Muscle of leg (tissue), 16 donors: Measurements from ENCODE around the gene B3GLCT. TPM values are rescaled to one million over a fixed set of nuclear protein-coding genes. Genes with fewer than 3 reads are reported as not detected.

Source experiments
- DNase-seq: peaks from one replicate; pipeline ENCODE4 v3.0.0; 2013
- H3K27ac ChIP-seq: one replicate; pipeline ENCODE4 v1.5.1; 2013; ENCODE audit warnings: mild to moderate bottlenecking, low read length, control low read depth
- H3K27me3 ChIP-seq: one replicate; pipeline ENCODE4 v1.6.1; 2013; ENCODE audit warnings: low read length; ENCODE audit not compliant: control insufficient read depth, insufficient read depth
- H3K36me3 ChIP-seq: one replicate; pipeline ENCODE4 v1.6.1; 2013; ENCODE audit warnings: low read length; ENCODE audit not compliant: control insufficient read depth, insufficient read depth
- H3K4me1 ChIP-seq: one replicate; pipeline ENCODE4 v1.6.1; 2013; ENCODE audit warnings: low read length; ENCODE audit not compliant: control insufficient read depth, insufficient read depth
- H3K4me3 ChIP-seq: one replicate; pipeline ENCODE4 v1.5.1; 2013; ENCODE audit warnings: low read length, control low read depth
- H3K9me3 ChIP-seq: replicated peaks from 2 replicates; pipeline ENCODE4 v1.6.1; 2013; ENCODE audit warnings: low read depth, low read length; ENCODE audit not compliant: control insufficient read depth
- WGBS: methylation state at CpG from one replicate; pipeline ENCODE4 v1.1.5; 2013; ENCODE audit warnings: missing lambda C conversion rate; ENCODE audit not compliant: insufficient coverage; 5-methylcytosine and 5-hydroxymethylcytosine counted together
- long read RNA-seq, 11 donors: transcript quantifications; one replicate each; lab custom pipeline, GENCODE V29; 2026
- polyA plus RNA-seq, 8 donors: library from polyadenylated mRNA; unstranded; fragments of 120-200 nt; gene quantifications; one replicate each; pipeline versions ENCODE4 v1.2.1 to v1.2.3, GENCODE V29; 2013; ENCODE audit warnings: inconsistent platforms in 1 of 8, low replicate concordance in 1 of 8; ENCODE audit not compliant: insufficient read length in 8 of 8, insufficient read depth in 1 of 8
- total RNA-seq: library from RNA; stranded (reverse); fragments of 120-200 nt; gene quantifications from one replicate; pipeline ENCODE4 v1.2.4, GENCODE V29; 2013

B3GLCT gene
- total RNA-seq (27.0 TPM), polyA plus RNA-seq (10 to 100 TPM; 18.3 to 40.2 (median 21.7) TPM)
- long read RNA-seq, donor 1, full-length matches to known transcripts: 2 of 2 reads
- long read RNA-seq, donor 1, partial matches to known transcripts: 0 of 2 reads
- long read RNA-seq, donor 1, other reads (novel, unspliced or antisense): 0 of 2 reads
- long read RNA-seq, donor 2: 0 reads
- long read RNA-seq, donor 3, full-length matches to known transcripts: 7 of 7 reads
- long read RNA-seq, donor 3, partial matches to known transcripts: 0 of 7 reads
- long read RNA-seq, donor 3, other reads (novel, unspliced or antisense): 0 of 7 reads
- long read RNA-seq, donor 4, full-length matches to known transcripts: 4 of 4 reads
- long read RNA-seq, donor 4, partial matches to known transcripts: 0 of 4 reads
- long read RNA-seq, donor 4, other reads (novel, unspliced or antisense): 0 of 4 reads
- long read RNA-seq, donor 5, full-length matches to known transcripts: 17 of 17 reads
- long read RNA-seq, donor 5, partial matches to known transcripts: 0 of 17 reads
- long read RNA-seq, donor 5, other reads (novel, unspliced or antisense): 0 of 17 reads
- long read RNA-seq, donor 6, full-length matches to known transcripts: 5 of 40 reads
- long read RNA-seq, donor 6, partial matches to known transcripts: 35 of 40 reads
- long read RNA-seq, donor 6, other reads (novel, unspliced or antisense): 0 of 40 reads
- long read RNA-seq, donor 7, full-length matches to known transcripts: 8 of 8 reads
- long read RNA-seq, donor 7, partial matches to known transcripts: 0 of 8 reads
- long read RNA-seq, donor 7, other reads (novel, unspliced or antisense): 0 of 8 reads
- long read RNA-seq, donor 8, full-length matches to known transcripts: 5 of 5 reads
- long read RNA-seq, donor 8, partial matches to known transcripts: 0 of 5 reads
- long read RNA-seq, donor 8, other reads (novel, unspliced or antisense): 0 of 5 reads
- long read RNA-seq, donor 9, full-length matches to known transcripts: 8 of 8 reads
- long read RNA-seq, donor 9, partial matches to known transcripts: 0 of 8 reads
- long read RNA-seq, donor 9, other reads (novel, unspliced or antisense): 0 of 8 reads
- long read RNA-seq, donor 10, full-length matches to known transcripts: 6 of 6 reads
- long read RNA-seq, donor 10, partial matches to known transcripts: 0 of 6 reads
- long read RNA-seq, donor 10, other reads (novel, unspliced or antisense): 0 of 6 reads
- long read RNA-seq, donor 11, full-length matches to known transcripts: 2 of 2 reads
- long read RNA-seq, donor 11, partial matches to known transcripts: 0 of 2 reads
- long read RNA-seq, donor 11, other reads (novel, unspliced or antisense): 0 of 2 reads

GRCh38 chr13:31199849-31200636, at the start of gene B3GLCT:
B3GLCT (plus strand) TSS chr13:31199975; CDS start chr13:31200085, 110 bp downstream.
- Histone ChIP-seq H3K36me3 (no peaks in the 10 kb centered on the region), H3K9me3 (no peaks in the 10 kb centered on the region), H3K27me3 (no peaks in the 10 kb centered on the region), H3K27ac (peak within 1 kb of the TSS; percentile 85), H3K4me3 (peak within 1 kb of the TSS; percentile 59), H3K4me1 (peaks cover 17% of the 10 kb centered on the region)
- under 1% methylated on average over 118 of the region's 126 CpGs for WGBS
- peak; percentile 91 for DNase-seq

- Histone ChIP-seq H3K27ac (no peak overlapping the region), H3K27me3 (no peaks in the 10 kb centered on the region), H3K4me3 (no peak overlapping the region), H3K4me1 (no peaks in the 10 kb centered on the region), H3K36me3 (peaks cover 39% of the 10 kb centered on the region), H3K9me3 (no peaks in the 10 kb centered on the region)
- no peak for DNase-seq
- WGBS: no CpG with 5 or more reads among the region's 4 CpGs
These were observed 49.3 kb upstream of the B3GLCT start for GRCh38 chr13:31150315-31150985.

- WGBS: no CpG with 5 or more reads among the region's 3 CpGs
- no peaks in the 10 kb centered on the region for H3K9me3 ChIP-seq
- H3K4me1 ChIP-seq: no peaks in the 10 kb centered on the region
- no peak overlapping the region for H3K27ac ChIP-seq
- peaks cover 30% of the 10 kb centered on the region for H3K36me3 ChIP-seq
- H3K4me3 ChIP-seq: no peak overlapping the region
- no peaks in the 10 kb centered on the region for H3K27me3 ChIP-seq
- no peak for DNase-seq
These were observed 47.9 kb upstream of the B3GLCT start for GRCh38 chr13:31151837-31152236.

GRCh38 chr13:31154939-31155338, 44.8 kb upstream of the B3GLCT start:
- Histone ChIP-seq H3K4me3 (no peak overlapping the region), H3K27me3 (no peaks in the 10 kb centered on the region), H3K9me3 (no peaks in the 10 kb centered on the region), H3K4me1 (no peaks in the 10 kb centered on the region), H3K27ac (no peak overlapping the region), H3K36me3 (peaks cover 24% of the 10 kb centered on the region)
- WGBS: no CpG with 5 or more reads among the region's 2 CpGs
- no peak for DNase-seq

GRCh38 chr13:31159306-31159705, 40.5 kb upstream of the B3GLCT start:
- H3K27ac ChIP-seq: no peak overlapping the region
- peaks cover 2% of the 10 kb centered on the region for H3K4me1 ChIP-seq
- WGBS: 100% methylated on average over 1 of the region's 4 CpGs
- no peaks in the 10 kb centered on the region for H3K27me3 ChIP-seq
- H3K4me3 ChIP-seq: no peak overlapping the region
- no peak for DNase-seq
- peaks cover 2% of the 10 kb centered on the region for H3K36me3 ChIP-seq
- H3K9me3 ChIP-seq: no peaks in the 10 kb centered on the region

- WGBS: under 1% methylated on average over 50 of the region's 51 CpGs
- Histone ChIP-seq H3K9me3 (no peaks in the 10 kb centered on the region), H3K36me3 (no peaks in the 10 kb centered on the region), H3K27me3 (no peaks in the 10 kb centered on the region), H3K27ac (peak overlapping the region; percentile 94), H3K4me3 (peak overlapping the region; percentile 89), H3K4me1 (peaks cover 2% of the 10 kb centered on the region)
- peak; percentile 92 for DNase-seq
These were observed 38.8 kb upstream of the B3GLCT start for GRCh38 chr13:31160857-31161556.

GRCh38 chr13:31161557-31162150, 38.1 kb upstream of the B3GLCT start, which contains the start of gene HSPH1:
HSPH1 (minus strand) TSS chr13:31161904; CDS start chr13:31161582, 322 bp downstream.
- Histone ChIP-seq H3K36me3 (no peaks in the 10 kb centered on the region), H3K4me3 (peak within 1 kb of the TSS; percentile 89), H3K27me3 (no peaks in the 10 kb centered on the region), H3K9me3 (no peaks in the 10 kb centered on the region), H3K4me1 (peaks cover 2% of the 10 kb centered on the region), H3K27ac (peak within 1 kb of the TSS; percentile 94)
- whole genome bisulfite sequencing: under 1% methylated on average over 54 of the region's 54 CpGs
- DNase-seq: peak; percentile 99
